22Rv1 (cell line): ENCODE results near the gene LHFPL2.

Experiments used
- H3K27ac ChIP-seq: fragments of 450-650 bp; 2 replicates; pipeline ENCODE4 v1.5.1; 2017
- CTCF ChIP-seq: fragments of 450-650 bp; IDR thresholded peaks from 2 replicates; pipeline ENCODE4 v1.5.1; 2017; ENCODE audit warnings: mild to moderate bottlenecking
- ZFX ChIP-seq: fragments of 450-650 bp; IDR thresholded peaks from 2 replicates; pipeline ENCODE4 v1.6.1; 2017; ENCODE audit warnings: antibody characterized with exemption, borderline replicate concordance

Gene LHFPL2

GRCh38 chr5:78653031-78653430, 4.5 kb upstream of the LHFPL2 start:
- TF ChIP-seq CTCF (no peak), ZFX (no peak)
- H3K27ac ChIP-seq: no peak overlapping the region

- H3K27ac ChIP-seq: no peak overlapping the region
- TF ChIP-seq CTCF: no peak
- no peak for TF ChIP-seq ZFX
These were observed 2.9 kb upstream of the LHFPL2 start for GRCh38 chr5:78651468-78651867.

GRCh38 chr5:78650531-78650930, 2.0 kb upstream of the LHFPL2 start:
- TF ChIP-seq CTCF (no peak), ZFX (no peak)
- no peak overlapping the region for H3K27ac ChIP-seq

GRCh38 chr5:78649861-78650496, 1.4 kb upstream of the LHFPL2 start:
- no peak for TF ChIP-seq ZFX
- no peak for TF ChIP-seq CTCF
- H3K27ac ChIP-seq: no peak overlapping the region

GRCh38 chr5:78649211-78649695, 681 bp upstream of the LHFPL2 start:
- TF ChIP-seq CTCF (no peak), ZFX (no peak)
- H3K27ac ChIP-seq: no peak overlapping the region

GRCh38 chr5:78647838-78648358, 674 bp downstream of the LHFPL2 start:
- peak overlapping the region; percentile 54 for H3K27ac ChIP-seq
- TF ChIP-seq ZFX (no peak), CTCF (peak; percentile 40)

- no peak overlapping the region for H3K27ac ChIP-seq
- no peak for TF ChIP-seq ZFX
- no peak for TF ChIP-seq CTCF
These were observed 1.2 kb downstream of the LHFPL2 start for GRCh38 chr5:78647351-78647818.
